Measurements from ENCODE around the gene ZNF385C.

DNA sequence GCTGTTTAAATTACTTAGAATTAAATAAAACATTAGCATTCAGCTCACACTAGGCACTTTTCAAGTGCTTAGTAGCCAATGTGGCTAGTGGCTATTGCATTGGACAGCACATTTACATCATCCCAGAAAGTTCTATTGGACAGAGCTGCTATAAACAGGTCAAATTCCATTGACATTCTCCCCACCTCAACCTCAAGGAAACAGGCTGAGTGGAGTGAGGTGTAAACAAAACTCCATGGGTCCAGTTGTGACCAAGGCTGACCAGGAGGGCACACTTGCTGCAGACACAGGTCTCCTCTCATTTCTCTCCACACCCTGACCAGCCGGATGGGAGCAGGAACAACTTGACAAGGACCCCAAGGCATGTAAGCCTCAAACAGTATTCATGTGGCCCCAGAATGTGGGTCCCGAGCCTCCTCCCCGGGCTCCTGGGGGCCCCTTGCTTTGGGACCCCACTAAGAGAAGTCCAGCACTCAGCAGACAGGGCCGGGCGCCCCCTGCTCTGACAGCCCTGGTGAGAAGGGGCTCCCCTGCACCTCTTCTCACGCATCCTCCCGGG lies 48.4 kb downstream of the ZNF385C start:
- TF ChIP-seq EZH2 (IDR thresholded peaks at IDR 0.05; ENCODE audit: low read length) (no peak), CTCF (optimal IDR thresholded peaks at IDR 0.05 in 1 of 3, IDR thresholded peaks at IDR 0.05 in 1 of 3, conservative IDR thresholded peaks at IDR 0.05 in 1 of 3; ENCODE audit: extremely low read depth in 1 of 3, insufficient read depth in 2 of 3, low read length in 3 of 3) (no peak)
